GM18861 (cell line): Measurements from ENCODE around the gene U2AF2.

Experiments
- ATAC-seq: cut with Tn5 transposase; IDR thresholded peaks from one replicate; pipeline ENCODE4 v1.9.1; 2021; ENCODE audit not compliant: unreplicated experiment

U2AF2 gene

DNA sequence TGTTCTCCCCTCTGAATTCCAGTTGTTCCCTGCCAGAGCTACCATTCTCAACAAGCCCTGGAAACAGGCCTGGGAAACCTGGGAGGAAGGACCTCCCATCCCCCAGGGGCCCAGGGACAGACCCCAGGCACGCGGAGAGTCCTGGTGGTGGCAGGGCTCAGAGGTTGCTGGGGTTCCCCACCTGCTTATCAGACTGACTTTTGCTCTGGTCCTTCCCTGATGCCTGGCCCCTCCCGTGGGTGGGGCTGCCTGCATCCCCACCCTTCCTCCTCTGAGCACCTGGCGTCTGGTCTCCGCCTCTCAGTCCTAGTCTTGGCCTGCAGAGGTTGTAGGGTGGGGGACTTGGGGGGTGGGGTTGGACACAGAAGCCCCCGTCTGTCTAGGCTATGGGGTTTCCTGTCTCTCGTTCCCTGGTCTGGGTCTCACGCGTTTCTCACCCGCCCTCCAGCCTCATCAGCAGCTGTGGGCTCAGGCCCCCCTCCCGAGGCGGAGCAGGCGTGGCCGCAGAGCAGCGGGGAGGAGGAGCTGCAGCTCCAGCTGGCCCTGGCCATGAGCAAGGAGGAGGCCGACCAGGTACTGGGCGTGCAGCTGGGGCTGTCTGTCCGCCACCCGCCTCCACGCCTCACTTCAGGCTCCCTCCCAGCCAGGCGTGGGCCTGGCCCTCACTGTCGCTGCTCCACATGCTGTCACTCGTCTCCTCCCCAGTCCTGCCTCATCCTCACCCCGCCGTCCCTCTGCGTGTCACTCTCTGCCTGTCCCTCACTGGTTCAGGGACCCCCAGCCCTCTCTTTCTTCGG lies 33.8 kb downstream of the U2AF2 start:
- no peak for ATAC-seq

- ATAC-seq, result no peak
These were observed 34.7 kb downstream of the U2AF2 start for GRCh38 chr19:55689411-55690108.

GRCh38 chr19:55690109-55690768 lies 35.4 kb downstream of the U2AF2 start:
- no peak for ATAC-seq

GRCh38 chr19:55690769-55691545 lies 36.1 kb downstream of the U2AF2 start:
- no peak for ATAC-seq

GRCh38 chr19:55691561-55692481 lies 37.0 kb downstream of the U2AF2 start:
- no peak for ATAC-seq

DNA sequence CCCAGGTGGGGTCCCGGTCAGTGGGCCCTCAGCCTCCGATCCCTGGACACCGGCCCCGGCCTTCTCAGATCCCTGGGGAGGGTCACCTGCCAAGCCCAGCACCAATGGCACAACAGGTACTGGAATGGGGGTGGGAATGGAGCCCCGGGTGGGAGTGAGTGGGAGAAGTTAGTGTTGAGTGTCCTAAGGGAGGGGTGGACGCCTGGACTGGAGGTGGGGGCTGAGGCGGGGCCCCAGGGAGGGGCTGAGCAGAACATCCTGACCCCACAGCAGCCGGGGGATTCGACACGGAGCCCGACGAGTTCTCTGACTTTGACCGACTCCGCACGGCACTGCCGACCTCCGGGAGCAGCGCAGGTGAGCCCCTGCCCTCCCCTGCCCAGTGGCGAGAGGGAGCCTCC lies 37.8 kb downstream of the U2AF2 start:
- no peak for ATAC-seq

DNA sequence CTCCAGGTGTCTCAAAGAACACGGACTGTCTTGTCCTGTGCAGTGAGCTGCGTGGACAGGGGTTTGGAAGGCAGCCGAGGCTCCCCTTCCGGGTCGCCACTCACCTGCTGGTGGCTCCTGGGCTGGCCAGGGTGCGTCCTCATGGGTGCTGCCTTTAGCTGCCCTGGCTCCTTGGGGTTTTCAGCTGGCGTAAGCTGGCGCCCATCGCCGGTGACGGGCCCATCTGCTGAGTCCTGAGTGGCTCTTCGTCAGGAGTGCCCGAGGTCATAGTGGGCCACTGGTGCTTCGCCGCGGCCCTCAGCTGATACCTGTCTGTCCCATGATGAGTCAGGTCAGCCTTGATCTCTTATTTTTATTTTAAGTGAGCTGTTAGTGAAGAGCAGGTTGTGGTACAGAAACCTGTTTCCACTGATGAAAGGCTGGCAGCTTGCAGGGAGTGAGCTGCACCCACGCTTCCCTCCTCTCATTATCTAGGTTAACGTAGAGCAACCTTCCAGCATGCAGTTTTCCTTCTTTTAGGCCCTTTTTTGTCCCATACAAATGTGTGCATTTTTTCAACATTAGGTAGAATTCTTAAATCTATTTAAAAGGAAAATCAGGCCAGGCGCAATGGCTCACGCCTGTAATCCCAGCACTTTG lies 38.6 kb downstream of the U2AF2 start:
- no peak for ATAC-seq

DNA sequence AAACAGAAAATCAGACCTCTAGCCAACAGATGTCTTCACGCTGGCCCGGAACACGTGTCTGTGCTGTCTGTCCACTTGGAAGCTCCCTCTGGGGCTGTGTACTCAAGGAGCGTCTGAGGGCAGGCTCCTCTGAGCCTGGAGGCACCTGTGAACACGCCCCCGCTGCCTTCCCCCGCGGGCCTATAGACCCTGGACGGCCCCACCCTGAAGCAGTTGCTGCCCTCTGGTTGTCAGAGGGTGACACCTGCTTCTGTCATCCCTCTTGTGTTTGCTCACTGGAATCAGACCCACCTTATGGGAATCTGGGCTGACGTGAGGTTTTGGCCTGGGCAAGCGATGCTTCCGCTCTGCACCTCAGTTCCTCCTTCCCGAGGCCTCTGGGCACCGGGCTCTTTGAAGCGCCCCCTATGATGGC lies 39.4 kb downstream of the U2AF2 start:
- ATAC-seq, result no peak

- ATAC-seq, result no peak
These were observed 40.0 kb downstream of the U2AF2 start for GRCh38 chr19:55694656-55695491.

DNA sequence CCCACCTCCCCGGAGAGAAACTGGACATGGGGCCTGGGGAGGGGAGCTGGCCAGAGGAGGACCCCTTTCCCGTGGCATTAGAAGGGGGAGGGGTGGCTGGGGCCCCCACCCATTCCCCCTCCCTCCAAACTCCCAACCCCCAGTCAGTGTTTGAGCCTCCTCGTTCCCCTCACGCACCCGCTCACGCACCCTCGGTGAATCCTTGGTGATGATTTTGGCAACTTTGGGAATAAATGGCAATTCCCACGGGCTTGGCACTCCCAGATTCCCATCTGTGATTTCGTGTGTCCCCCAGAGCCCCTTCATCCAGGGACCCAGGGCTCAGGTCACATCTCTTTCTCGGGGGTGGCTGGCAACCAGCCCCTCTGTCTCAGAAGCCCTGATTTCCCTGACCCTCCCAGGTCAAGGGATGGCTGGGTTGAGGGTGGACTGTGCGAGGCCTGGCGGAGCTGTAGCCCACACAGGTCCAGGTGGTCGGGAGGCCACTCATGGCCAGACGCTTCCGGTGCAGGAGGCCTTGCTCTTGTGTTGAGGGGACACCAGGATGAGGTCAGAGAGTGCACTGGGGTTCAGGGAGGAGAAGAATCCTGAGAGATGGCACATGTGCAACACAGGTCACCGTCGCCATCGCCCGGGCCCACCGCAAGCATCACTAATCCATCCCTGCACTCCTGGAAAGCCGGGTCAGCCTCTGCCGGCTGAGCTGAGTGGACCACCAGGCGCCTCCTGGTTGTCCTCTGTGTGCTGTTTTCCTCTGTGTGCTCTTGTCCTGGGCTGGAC lies 40.9 kb downstream of the U2AF2 start:
- ATAC-seq, result no peak

GRCh38 chr19:55696301-55697068 lies 41.6 kb downstream of the U2AF2 start:
- no peak for ATAC-seq

DNA sequence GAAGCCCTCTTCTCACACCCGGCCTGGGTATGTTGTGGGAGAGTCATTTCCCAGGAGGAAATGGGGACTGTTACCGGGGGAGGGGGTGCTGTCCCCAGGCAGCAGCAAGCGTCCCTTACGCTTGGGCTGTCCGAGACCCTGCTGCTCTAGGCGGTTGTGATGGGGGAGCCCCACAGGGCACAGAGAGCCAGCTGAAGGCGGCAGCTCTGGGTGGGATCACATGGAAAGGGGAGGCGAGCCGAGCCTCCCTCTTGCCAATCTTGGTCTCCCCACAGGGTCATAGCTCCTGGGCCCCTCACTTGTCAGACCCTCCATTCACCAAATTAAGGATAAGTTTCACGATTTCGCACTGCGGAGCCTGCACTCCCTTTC lies 42.2 kb downstream of the U2AF2 start:
- no peak for ATAC-seq

GRCh38 chr19:55697698-55698097 lies 42.9 kb downstream of the U2AF2 start:
- ATAC-seq, result no peak

- ATAC-seq, result no peak
These were observed 43.4 kb downstream of the U2AF2 start for GRCh38 chr19:55698256-55698655.

DNA sequence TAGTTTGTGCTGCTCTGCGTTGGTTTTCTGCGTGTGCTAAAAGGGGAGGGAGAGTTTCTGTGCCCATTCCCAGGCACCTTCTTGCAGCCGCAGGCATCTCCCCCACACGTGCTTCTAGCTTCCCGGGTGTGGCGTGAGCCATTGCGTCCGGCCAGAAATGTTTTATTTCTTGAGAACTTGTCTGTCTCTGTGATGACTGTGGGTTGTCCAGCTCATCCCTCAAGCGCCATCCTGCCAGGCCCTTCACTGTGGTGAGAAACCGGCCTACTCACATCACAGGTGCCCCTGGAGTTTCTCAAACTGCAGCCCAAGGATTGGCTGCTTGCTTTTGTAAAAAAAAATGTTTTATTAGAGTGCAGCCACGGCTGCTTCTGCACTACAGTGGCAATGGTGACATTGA lies 44.4 kb downstream of the U2AF2 start:
- ATAC-seq, result no peak

DNA sequence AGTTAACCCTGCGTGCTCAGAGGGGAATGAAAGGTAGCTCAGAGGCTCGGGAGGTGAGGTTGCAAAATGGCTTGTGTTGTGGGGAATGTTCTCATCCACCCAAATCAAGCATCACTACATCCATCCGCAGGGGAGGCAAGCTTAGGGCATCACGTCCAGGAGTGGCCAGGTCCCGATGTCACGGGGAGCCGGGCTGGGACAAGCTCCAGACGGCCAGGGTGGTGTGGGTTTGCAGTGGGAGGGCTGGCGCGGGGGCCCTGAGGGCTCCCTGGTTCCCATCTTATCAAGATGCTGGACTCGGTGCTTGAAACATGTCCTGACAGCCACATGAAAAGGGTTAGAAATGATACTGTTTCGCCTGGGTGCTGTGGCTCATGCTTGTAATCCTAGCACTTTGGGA lies 46.0 kb downstream of the U2AF2 start:
- ATAC-seq, result no peak

GRCh38 chr19:55702131-55702627 lies 47.3 kb downstream of the U2AF2 start:
- ATAC-seq, result no peak
